Measurements from ENCODE around the gene CAPN8. TPM values are rescaled to one million over a fixed set of nuclear protein-coding genes. Genes with fewer than 3 reads are reported as not detected.
"Not testable (repeated sequence)": the region's sequence is repeated elsewhere in the genome, so short reads cannot be mapped to it uniquely, and the experiment has no call there.

Gene CAPN8
- total and polyA plus RNA-seq, 2 donors from 2014 or later: 0.84 to 56.1 TPM

DNA sequence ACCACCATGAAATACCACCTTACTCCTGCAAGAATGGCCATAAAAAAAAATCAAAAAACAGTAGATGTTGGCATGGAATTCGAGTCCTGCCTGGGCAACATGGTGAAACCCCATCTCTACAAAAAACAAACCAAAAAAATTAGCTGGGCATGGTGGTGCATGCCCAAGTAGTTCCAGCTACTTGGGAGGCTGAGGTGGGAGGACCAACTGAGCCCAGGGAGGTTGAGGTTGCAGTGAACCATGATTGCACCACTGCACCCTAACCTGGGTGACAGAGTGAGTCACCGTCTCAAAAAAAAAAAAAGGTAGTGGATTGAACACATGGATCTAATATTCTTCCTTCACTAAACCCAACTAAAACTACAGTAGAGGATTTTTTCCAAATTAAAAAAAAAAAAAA, 146.4 kb downstream of the CAPN8 start:
- no peaks in the 10 kb centered on the region for H3K27me3 ChIP-seq (ENCODE audit: control insufficient read depth, insufficient read depth, low read length)
- H3K27ac ChIP-seq (ENCODE audit: low read depth in 2 of 2, low read length in 2 of 2): no peak overlapping the region
- H3K36me3 ChIP-seq (ENCODE audit: control insufficient read depth in 2 of 3, insufficient read depth in 3 of 3, low read length in 3 of 3): no peaks in the 10 kb centered on the region
- TF ChIP-seq, protein P1, sequence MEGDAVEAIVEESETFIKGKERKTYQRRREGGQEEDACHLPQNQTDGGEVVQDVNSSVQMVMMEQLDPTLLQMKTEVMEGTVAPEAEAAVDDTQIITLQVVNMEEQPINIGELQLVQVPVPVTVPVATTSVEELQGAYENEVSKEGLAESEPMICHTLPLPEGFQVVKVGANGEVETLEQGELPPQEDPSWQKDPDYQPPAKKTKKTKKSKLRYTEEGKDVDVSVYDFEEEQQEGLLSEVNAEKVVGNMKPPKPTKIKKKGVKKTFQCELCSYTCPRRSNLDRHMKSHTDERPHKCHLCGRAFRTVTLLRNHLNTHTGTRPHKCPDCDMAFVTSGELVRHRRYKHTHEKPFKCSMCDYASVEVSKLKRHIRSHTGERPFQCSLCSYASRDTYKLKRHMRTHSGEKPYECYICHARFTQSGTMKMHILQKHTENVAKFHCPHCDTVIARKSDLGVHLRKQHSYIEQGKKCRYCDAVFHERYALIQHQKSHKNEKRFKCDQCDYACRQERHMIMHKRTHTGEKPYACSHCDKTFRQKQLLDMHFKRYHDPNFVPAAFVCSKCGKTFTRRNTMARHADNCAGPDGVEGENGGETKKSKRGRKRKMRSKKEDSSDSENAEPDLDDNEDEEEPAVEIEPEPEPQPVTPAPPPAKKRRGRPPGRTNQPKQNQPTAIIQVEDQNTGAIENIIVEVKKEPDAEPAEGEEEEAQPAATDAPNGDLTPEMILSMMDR (IDR thresholded peaks at IDR 0.05; ENCODE audit: borderline replicate concordance, extremely low read depth, insufficient read depth): no peak
- no peaks in the 10 kb centered on the region for H3K9me3 ChIP-seq (ENCODE audit: control insufficient read depth in 2 of 3, insufficient read depth in 1 of 3, low read length in 3 of 3)
- H3K4me3 ChIP-seq (ENCODE audit: low read length in 3 of 3): no peak overlapping the region
- intact Hi-C loops (cut with DNase I): no loop called here
- H3K4me1 ChIP-seq (ENCODE audit: control insufficient read depth in 2 of 3, insufficient read depth in 2 of 3, low read depth in 1 of 3, low read length in 3 of 3): no peaks in the 10 kb centered on the region
- no peak overlapping the region for H3K9ac ChIP-seq (ENCODE audit: low read length in 3 of 3)
- DNase-seq (no peak), FAIRE-seq (no peak)

DNA sequence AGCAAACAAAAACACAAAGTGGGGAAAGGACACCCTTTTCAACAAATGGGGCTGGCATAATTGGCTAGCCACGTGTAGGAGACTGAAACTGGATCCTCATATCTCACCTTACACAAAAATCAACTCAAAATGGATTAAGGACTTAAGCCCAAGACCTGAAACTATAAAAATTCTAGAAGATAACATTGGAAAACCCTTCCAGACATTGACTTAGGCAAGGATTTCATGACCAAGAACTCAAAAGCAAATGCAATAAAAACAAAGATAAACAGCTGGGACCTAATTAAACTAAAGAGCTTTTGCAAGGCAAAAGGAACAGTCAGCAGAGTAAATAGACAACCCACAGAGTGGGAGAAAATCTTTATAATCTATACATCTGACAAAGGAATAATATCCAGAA, 146.9 kb downstream of the CAPN8 start:
- H3K4me1 ChIP-seq (ENCODE audit: control insufficient read depth in 2 of 3, insufficient read depth in 2 of 3, low read depth in 1 of 3, low read length in 3 of 3); DNase-seq; H3K4me3 ChIP-seq (ENCODE audit: low read length in 3 of 3); H3K9ac ChIP-seq (ENCODE audit: low read length in 3 of 3); FAIRE-seq; H3K27ac ChIP-seq (ENCODE audit: low read depth in 2 of 2, low read length in 2 of 2); H3K36me3 ChIP-seq (ENCODE audit: control insufficient read depth in 2 of 3, insufficient read depth in 3 of 3, low read length in 3 of 3); H3K27me3 ChIP-seq (ENCODE audit: control insufficient read depth, insufficient read depth, low read length); H3K9me3 ChIP-seq (ENCODE audit: control insufficient read depth in 2 of 3, insufficient read depth in 1 of 3, low read length in 3 of 3); intact Hi-C loops (cut with DNase I): not testable (repeated sequence)

DNA sequence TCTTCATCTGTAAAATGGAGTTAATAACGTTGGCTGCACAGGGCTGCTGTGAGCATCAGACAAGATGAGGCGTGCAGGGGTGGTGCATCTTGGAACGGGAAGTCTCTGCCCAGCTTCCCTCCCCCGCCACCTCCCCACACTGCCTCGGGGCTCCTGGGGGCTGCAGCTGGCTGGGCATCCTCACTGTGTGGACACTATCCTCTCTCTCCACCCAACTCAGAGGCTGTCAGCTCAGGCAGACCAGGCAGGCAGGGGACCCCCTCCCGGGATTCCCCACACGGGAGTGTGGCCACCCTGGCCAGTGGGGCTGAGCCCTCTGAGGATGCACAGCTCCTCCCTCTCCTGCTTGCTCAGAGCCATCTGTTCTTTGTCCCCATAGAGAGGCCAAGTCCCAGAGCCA, 149.6 kb downstream of the CAPN8 start:
- DNase-seq (no peak), FAIRE-seq (no peak)
- H3K4me1 ChIP-seq (ENCODE audit: control insufficient read depth in 2 of 3, insufficient read depth in 2 of 3, low read depth in 1 of 3, low read length in 3 of 3): no peaks in the 10 kb centered on the region

DNA sequence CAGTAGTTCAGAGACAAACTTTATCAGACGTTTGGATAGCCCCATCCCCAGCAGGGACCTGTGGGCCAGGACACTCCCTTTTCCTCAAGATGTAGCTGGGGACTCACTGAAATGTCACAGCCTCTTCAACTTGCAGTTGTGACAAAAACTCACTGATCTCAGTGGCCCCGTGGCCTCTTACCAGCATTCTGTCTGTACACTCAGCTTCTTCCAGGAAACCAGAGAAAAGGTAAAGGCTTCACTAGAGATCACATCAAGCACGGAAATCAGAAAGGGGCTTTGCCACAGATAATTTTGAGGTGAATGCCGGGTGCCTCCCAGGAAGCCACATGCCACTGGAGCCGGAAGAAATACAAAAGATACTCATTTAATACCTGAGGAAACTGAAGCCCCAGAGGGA, 150.1 kb downstream of the CAPN8 start:
- Histone ChIP-seq H3K4me3 (ENCODE audit: low read length in 3 of 3) (no peak overlapping the region), H3K27me3 (ENCODE audit: control insufficient read depth, insufficient read depth, low read length) (no peaks in the 10 kb centered on the region), H3K9ac (ENCODE audit: low read length in 3 of 3) (no peak overlapping the region), H3K4me1 (ENCODE audit: control insufficient read depth in 2 of 3, insufficient read depth in 2 of 3, low read depth in 1 of 3, low read length in 3 of 3) (no peaks in the 10 kb centered on the region), H3K36me3 (ENCODE audit: control insufficient read depth in 2 of 3, insufficient read depth in 3 of 3, low read length in 3 of 3) (no peaks in the 10 kb centered on the region), H3K9me3 (ENCODE audit: control insufficient read depth in 2 of 3, insufficient read depth in 1 of 3, low read length in 3 of 3) (no peaks in the 10 kb centered on the region), H3K27ac (ENCODE audit: low read depth in 2 of 2, low read length in 2 of 2) (no peak overlapping the region)
- TF ChIP-seq, protein P1 (IDR thresholded peaks at IDR 0.05; ENCODE audit: borderline replicate concordance, extremely low read depth, insufficient read depth): no peak
- intact Hi-C loops (cut with DNase I): no loop called here
- DNase-seq (no peak), FAIRE-seq (no peak)

More for the DNA sequence above, 149.6 kb downstream of the CAPN8 start:
- intact Hi-C loops (cut with DNase I): no loop called here
- Histone ChIP-seq H3K9me3 (ENCODE audit: control insufficient read depth in 2 of 3, insufficient read depth in 1 of 3, low read length in 3 of 3) (no peaks in the 10 kb centered on the region), H3K27ac (ENCODE audit: low read depth in 2 of 2, low read length in 2 of 2) (no peak overlapping the region), H3K36me3 (ENCODE audit: control insufficient read depth in 2 of 3, insufficient read depth in 3 of 3, low read length in 3 of 3) (no peaks in the 10 kb centered on the region), H3K27me3 (ENCODE audit: control insufficient read depth, insufficient read depth, low read length) (no peaks in the 10 kb centered on the region), H3K9ac (ENCODE audit: low read length in 3 of 3) (no peak overlapping the region), H3K4me3 (ENCODE audit: low read length in 3 of 3) (no peak overlapping the region)
- TF ChIP-seq, protein P1 (IDR thresholded peaks at IDR 0.05; ENCODE audit: borderline replicate concordance, extremely low read depth, insufficient read depth): no peak
